ENCODE data around the gene KDM4E. TPM values are rescaled to one million over a fixed set of nuclear protein-coding genes. Genes with fewer than 3 reads are reported as not detected.
"Not testable (repeated sequence)": the region's sequence is repeated elsewhere in the genome, so short reads cannot be mapped to it uniquely, and the experiment has no call there.

KDM4E gene
- total and polyA plus RNA-seq, 2 donors = not detected

- Histone ChIP-seq H3K36me3 (ENCODE audit: insufficient read depth) (no peaks in the 10 kb centered on the region), H3K27ac (ENCODE audit: low read depth) (no peak overlapping the region), H3K4me3 (ENCODE audit: low read depth, low read length) (no peak overlapping the region), H3K4me1 (ENCODE audit: insufficient read depth) (no peaks in the 10 kb centered on the region)
- 65% methylated on average over 3 of the region's 3 CpGs for WGBS
- DNase-seq (ENCODE audit: extremely low spot score) = no peak
Measured at GRCh38 chr11:95028357-95028756, 3.3 kb downstream of the KDM4E start.

GRCh38 chr11:95033051-95033450 lies 8.0 kb downstream of the KDM4E start:
- WGBS = 77% methylated on average over 1 of the region's 1 CpG

GRCh38 chr11:95035316-95035715 lies 10.3 kb downstream of the KDM4E start:
- Histone ChIP-seq H3K4me1 (ENCODE audit: insufficient read depth) (no peaks in the 10 kb centered on the region), H3K27ac (ENCODE audit: low read depth) (no peak overlapping the region), H3K4me3 (ENCODE audit: low read depth, low read length) (no peak overlapping the region), H3K36me3 (ENCODE audit: insufficient read depth) (no peaks in the 10 kb centered on the region)
- peak; percentile 18 for DNase-seq (ENCODE audit: extremely low spot score)
- 72% methylated on average over 2 of the region's 2 CpGs for WGBS

More at GRCh38 chr11:95033051-95033450, 8.0 kb downstream of the KDM4E start:
- Histone ChIP-seq H3K36me3 (ENCODE audit: insufficient read depth) (no peaks in the 10 kb centered on the region), H3K4me1 (ENCODE audit: insufficient read depth) (no peaks in the 10 kb centered on the region), H3K27ac (ENCODE audit: low read depth) (no peak overlapping the region), H3K4me3 (ENCODE audit: low read depth, low read length) (no peak overlapping the region)
- DNase-seq (ENCODE audit: extremely low spot score) = no peak

GRCh38 chr11:95037356-95038035 lies 12.4 kb downstream of the KDM4E start:
- 17% methylated on average over 71 of the region's 71 CpGs for WGBS

GRCh38 chr11:95042239-95042638 lies 17.2 kb downstream of the KDM4E start:
- no peak for DNase-seq (ENCODE audit: extremely low spot score)
- no peaks in the 10 kb centered on the region for H3K4me1 ChIP-seq (ENCODE audit: insufficient read depth)
- H3K4me3 ChIP-seq (ENCODE audit: low read depth, low read length) = no peak overlapping the region
- no peaks in the 10 kb centered on the region for H3K36me3 ChIP-seq (ENCODE audit: insufficient read depth)
- 99% methylated on average over 1 of the region's 1 CpG for WGBS
- H3K27ac ChIP-seq (ENCODE audit: low read depth) = no peak overlapping the region

More at GRCh38 chr11:95037356-95038035, 12.4 kb downstream of the KDM4E start:
- not testable (repeated sequence) for DNase-seq (ENCODE audit: extremely low spot score); H3K36me3 ChIP-seq (ENCODE audit: insufficient read depth); H3K27ac ChIP-seq (ENCODE audit: low read depth); H3K4me1 ChIP-seq (ENCODE audit: insufficient read depth)
- H3K4me3 ChIP-seq (ENCODE audit: low read depth, low read length) = peak overlapping the region; percentile 34

GRCh38 chr11:95042906-95043305 lies 17.8 kb downstream of the KDM4E start:
- no peak for DNase-seq (ENCODE audit: extremely low spot score)
- no peaks in the 10 kb centered on the region for H3K4me1 ChIP-seq (ENCODE audit: insufficient read depth)
- WGBS = 87% methylated on average over 3 of the region's 3 CpGs
- H3K4me3 ChIP-seq (ENCODE audit: low read depth, low read length) = no peak overlapping the region
- H3K27ac ChIP-seq (ENCODE audit: low read depth) = no peak overlapping the region
- no peaks in the 10 kb centered on the region for H3K36me3 ChIP-seq (ENCODE audit: insufficient read depth)

- Histone ChIP-seq H3K36me3 (ENCODE audit: insufficient read depth) (no peaks in the 10 kb centered on the region), H3K4me3 (ENCODE audit: low read depth, low read length) (no peak overlapping the region), H3K4me1 (ENCODE audit: insufficient read depth) (no peaks in the 10 kb centered on the region), H3K27ac (ENCODE audit: low read depth) (no peak overlapping the region)
- DNase-seq (ENCODE audit: extremely low spot score) = no peak
- WGBS = 21% methylated on average over 4 of the region's 4 CpGs
Measured at GRCh38 chr11:95044010-95044409, 19.0 kb downstream of the KDM4E start.

GRCh38 chr11:95045812-95046211 lies 20.8 kb downstream of the KDM4E start:
- no peaks in the 10 kb centered on the region for H3K36me3 ChIP-seq (ENCODE audit: insufficient read depth)
- no peak overlapping the region for H3K27ac ChIP-seq (ENCODE audit: low read depth)
- no peak overlapping the region for H3K4me3 ChIP-seq (ENCODE audit: low read depth, low read length)
- no peak for DNase-seq (ENCODE audit: extremely low spot score)
- no peaks in the 10 kb centered on the region for H3K4me1 ChIP-seq (ENCODE audit: insufficient read depth)

GRCh38 chr11:95049122-95049521 lies 24.1 kb downstream of the KDM4E start, which contains the start of gene KDM4F:
KDM4F (plus strand) TSS chr11:95049422.
- H3K36me3 ChIP-seq (ENCODE audit: insufficient read depth); H3K4me1 ChIP-seq (ENCODE audit: insufficient read depth); H3K4me3 ChIP-seq (ENCODE audit: low read depth, low read length); H3K27ac ChIP-seq (ENCODE audit: low read depth); DNase-seq (ENCODE audit: extremely low spot score): not testable (repeated sequence)
- 75% methylated on average over 3 of the region's 3 CpGs for WGBS

- WGBS = 93% methylated on average over 22 of the region's 22 CpGs
- DNase-seq (ENCODE audit: extremely low spot score) = no peak
- no peaks in the 10 kb centered on the region for H3K36me3 ChIP-seq (ENCODE audit: insufficient read depth)
- H3K27ac ChIP-seq (ENCODE audit: low read depth) = no peak overlapping the region
- no peaks in the 10 kb centered on the region for H3K4me1 ChIP-seq (ENCODE audit: insufficient read depth)
- H3K4me3 ChIP-seq (ENCODE audit: low read depth, low read length) = no peak overlapping the region
Measured at GRCh38 chr11:95050595-95051202, 25.6 kb downstream of the KDM4E start.

- no peak for DNase-seq (ENCODE audit: extremely low spot score)
- Histone ChIP-seq H3K4me3 (ENCODE audit: low read depth, low read length) (no peak overlapping the region), H3K4me1 (ENCODE audit: insufficient read depth) (no peaks in the 10 kb centered on the region), H3K27ac (ENCODE audit: low read depth) (no peak overlapping the region), H3K36me3 (ENCODE audit: insufficient read depth) (no peaks in the 10 kb centered on the region)
- WGBS = 79% methylated on average over 2 of the region's 2 CpGs
Measured at GRCh38 chr11:95054356-95054755, 29.3 kb downstream of the KDM4E start.

- no peak for DNase-seq (ENCODE audit: extremely low spot score)
- Histone ChIP-seq H3K4me1 (ENCODE audit: insufficient read depth) (no peaks in the 10 kb centered on the region), H3K4me3 (ENCODE audit: low read depth, low read length) (no peak overlapping the region), H3K36me3 (ENCODE audit: insufficient read depth) (no peaks in the 10 kb centered on the region), H3K27ac (ENCODE audit: low read depth) (no peak overlapping the region)
- WGBS = 43% methylated on average over 2 of the region's 2 CpGs
Measured at GRCh38 chr11:95055283-95055897, 30.3 kb downstream of the KDM4E start.

GRCh38 chr11:95057959-95058358 lies 32.9 kb downstream of the KDM4E start:
- Histone ChIP-seq H3K27ac (ENCODE audit: low read depth) (no peak overlapping the region), H3K4me1 (ENCODE audit: insufficient read depth) (no peaks in the 10 kb centered on the region), H3K36me3 (ENCODE audit: insufficient read depth) (no peaks in the 10 kb centered on the region), H3K4me3 (ENCODE audit: low read depth, low read length) (no peak overlapping the region)
- no peak for DNase-seq (ENCODE audit: extremely low spot score)
- WGBS = 95% methylated on average over 8 of the region's 8 CpGs

- 73% methylated on average over 1 of the region's 1 CpG for WGBS
- H3K36me3 ChIP-seq (ENCODE audit: insufficient read depth) = no peaks in the 10 kb centered on the region
- DNase-seq (ENCODE audit: extremely low spot score) = no peak
Measured at GRCh38 chr11:95058621-95059020, 33.6 kb downstream of the KDM4E start.

More at GRCh38 chr11:95058621-95059020, 33.6 kb downstream of the KDM4E start:
- H3K4me1 ChIP-seq (ENCODE audit: insufficient read depth) = no peaks in the 10 kb centered on the region
- no peak overlapping the region for H3K4me3 ChIP-seq (ENCODE audit: low read depth, low read length)
- no peak overlapping the region for H3K27ac ChIP-seq (ENCODE audit: low read depth)
